H1 (cell line): Measurements from ENCODE around the gene SYMPK. TPM values are rescaled to one million over a fixed set of nuclear protein-coding genes. Genes with fewer than 3 reads are reported as not detected.
A peak's percentile ranks its signal among the peaks of the same experiment; 100 is the strongest.

Experiments
- CTCF ChIA-PET: fragments of 300-600 bp; sonication (Branson Sonifier 250); formaldehyde crosslinking; loops from one replicate; lab custom pipeline; 2021; ENCODE audit not compliant: partially characterized antibody; lab: Charles Lee
- POLR2A ChIA-PET: fragments of 300-600 bp; sonication (Branson Sonifier 250); formaldehyde crosslinking; loops from one replicate; lab custom pipeline; 2021; ENCODE audit warnings: inconsistent platforms; ENCODE audit not compliant: partially characterized antibody; lab: Charles Lee
- DNase-seq, 2 experiments: peaks; one replicate each; pipeline versions ENCODE4 v3.0.0 to v3.0.0-alpha.2; 2010 to 2022; ENCODE audit warnings: low spot score in 2 of 2, low read depth in 1 of 2, mixed read lengths in 1 of 2
- FAIRE-seq: peaks from 2 replicates; lab custom pipeline; 2011; peaks lifted over from hg19 to GRCh38; lab: Jason Lieb, UNC
- H2AFZ ChIP-seq: 2 replicates; pipeline ENCODE4 v1.8.1; 2012; ENCODE audit warnings: low read length, inconsistent platforms
- H2AK5ac ChIP-seq: 2 replicates; pipeline ENCODE4 v1.6.1; 2013; ENCODE audit warnings: low read depth, low read length
- H2BK120ac ChIP-seq: replicated peaks from 2 replicates; pipeline ENCODE3; 2013; ENCODE audit warnings: low read depth, low read length, inconsistent platforms
- H2BK12ac ChIP-seq: 2 replicates; pipeline ENCODE4 v1.6.1; 2013; ENCODE audit warnings: low read depth, low read length
- H2BK15ac ChIP-seq: 2 replicates; pipeline ENCODE4 v1.6.1; 2013; ENCODE audit warnings: low read length
- H2BK20ac ChIP-seq: 2 replicates; pipeline ENCODE4 v1.6.1; 2013; ENCODE audit warnings: low read length
- H2BK5ac ChIP-seq: 2 replicates; pipeline ENCODE4 v1.6.1; 2013; ENCODE audit warnings: low read depth, low read length
- H3K14ac ChIP-seq: 2 replicates; pipeline ENCODE4 v1.6.1; 2013; ENCODE audit warnings: inconsistent platforms; ENCODE audit not compliant: insufficient read length
- H3K18ac ChIP-seq: 2 replicates; pipeline ENCODE4 v1.6.1; 2013; ENCODE audit warnings: low read length; ENCODE audit errors: extremely low read depth
- H3K23ac ChIP-seq: 2 replicates; pipeline ENCODE4 v1.6.1; 2013; ENCODE audit warnings: inconsistent platforms; ENCODE audit not compliant: insufficient read length
- H3K23me2 ChIP-seq: 2 replicates; pipeline ENCODE4 v1.6.1; 2013; ENCODE audit warnings: low read depth, low read length
- H3K27ac ChIP-seq: 2 replicates; pipeline ENCODE4 v1.6.1; 2011; ENCODE audit warnings: low read depth, low read length, inconsistent platforms
- H3K27me3 ChIP-seq, 4 experiments: replicated peaks in 1 of 4; 1 replicate in 1 of 4; 2 replicates in 3 of 4; pipeline versions ENCODE4 v1.6.1 to v1.8.1; 2011 to 2013; ENCODE audit warnings: low read length in 3 of 4, mild to moderate bottlenecking in 3 of 4, inconsistent platforms in 2 of 4, mixed read lengths in 2 of 4, moderate library complexity in 1 of 4; ENCODE audit not compliant: control insufficient read depth in 3 of 4, insufficient read depth in 3 of 4; ENCODE audit errors: extremely low read depth in 1 of 4
- H3K36me3 ChIP-seq, 4 experiments: 2 replicates each; pipeline versions ENCODE4 v1.6.1 to v1.8.1; 2011 to 2013; ENCODE audit warnings: mild to moderate bottlenecking in 4 of 4, low read length in 3 of 4, moderate library complexity in 2 of 4, control low read depth in 1 of 4, inconsistent platforms in 1 of 4; ENCODE audit not compliant: insufficient read depth in 4 of 4, control insufficient read depth in 2 of 4
- H3K4ac ChIP-seq: replicated peaks from 2 replicates; pipeline ENCODE3; 2013; ENCODE audit warnings: low read length, low read depth, mixed read lengths, inconsistent platforms; ENCODE audit not compliant: insufficient read length
- H3K4me1 ChIP-seq, 4 experiments: replicated peaks in 1 of 4; 1 replicate in 1 of 4; 2 replicates in 3 of 4; pipeline versions ENCODE4 v1.6.1 to v1.8.1; 2011 to 2013; ENCODE audit warnings: low read length in 3 of 4, inconsistent platforms in 2 of 4, mixed read lengths in 1 of 4; ENCODE audit not compliant: insufficient read depth in 4 of 4, control insufficient read depth in 3 of 4
- H3K4me2 ChIP-seq, 2 experiments: 2 replicates each; pipeline versions ENCODE4 v1.6.1 to v1.8.1; 2011 to 2013; ENCODE audit warnings: low read depth in 2 of 2, low read length in 2 of 2, control low read depth in 1 of 2, inconsistent platforms in 1 of 2, mild to moderate bottlenecking in 1 of 2; ENCODE audit not compliant: insufficient read depth in 1 of 2
- H3K4me3 ChIP-seq, 4 experiments: fragments of 200-600, 300-600 bp in 1 of 4; sonication (generic), shearing (Covaris generic), sonication (Bioruptor Twin) in 1 of 4; 2 replicates each; pipeline versions ENCODE4 v1.5.1 to v1.8.1; 2011 to 2016; ENCODE audit warnings: low read length in 4 of 4, low read depth in 3 of 4, control low read depth in 2 of 4, inconsistent platforms in 2 of 4, mild to moderate bottlenecking in 2 of 4, mixed read lengths in 1 of 4, moderate library complexity in 1 of 4; ENCODE audit not compliant: insufficient read depth in 2 of 4; ENCODE audit errors: extremely low read depth in 1 of 4
- H3K56ac ChIP-seq: replicated peaks from 2 replicates; pipeline ENCODE3; 2013; ENCODE audit warnings: low read depth, mild to moderate bottlenecking, mixed read lengths, low read length, inconsistent platforms; ENCODE audit not compliant: insufficient read length
- H3K79me1 ChIP-seq: 2 replicates; pipeline ENCODE4 v1.6.1; 2013; ENCODE audit warnings: low read depth, low read length, control low read depth
- H3K79me2 ChIP-seq, 2 experiments: 2 replicates each; pipeline versions ENCODE4 v1.6.1 to v1.8.1; 2012 to 2013; ENCODE audit warnings: low read length in 2 of 2, mild to moderate bottlenecking in 2 of 2, inconsistent platforms in 1 of 2; ENCODE audit not compliant: insufficient read depth in 2 of 2, control insufficient read depth in 1 of 2
- H3K9ac ChIP-seq, 4 experiments: replicated peaks in 1 of 4; 1 replicate in 1 of 4; 2 replicates in 3 of 4; pipeline versions ENCODE4 v1.6.1 to v1.8.1; 2011 to 2013; ENCODE audit warnings: low read depth in 3 of 4, low read length in 3 of 4, control low read depth in 2 of 4, mild to moderate bottlenecking in 2 of 4, moderate library complexity in 2 of 4, inconsistent platforms in 1 of 4; ENCODE audit errors: extremely low read depth in 1 of 4
- H3K9me3 ChIP-seq, 2 experiments: 2 replicates each; pipeline versions ENCODE4 v1.6.1 to v1.8.1; 2012 to 2013; ENCODE audit warnings: mild to moderate bottlenecking in 2 of 2, moderate library complexity in 2 of 2, control low read depth in 1 of 2, inconsistent platforms in 1 of 2, low read depth in 1 of 2, low read length in 1 of 2, mixed read lengths in 1 of 2; ENCODE audit not compliant: insufficient read depth in 2 of 2
- H4K20me1 ChIP-seq, 2 experiments: replicated peaks in 1 of 2; 2 replicates each; pipeline versions ENCODE3 to v1.8.1; 2011 to 2013; ENCODE audit warnings: inconsistent platforms in 2 of 2, low read length in 2 of 2, mild to moderate bottlenecking in 1 of 2; ENCODE audit not compliant: insufficient read depth in 2 of 2, control insufficient read depth in 1 of 2
- H4K5ac ChIP-seq: 2 replicates; pipeline ENCODE4 v1.6.1; 2013; ENCODE audit warnings: low read length, low read depth, mixed read lengths, inconsistent platforms; ENCODE audit not compliant: insufficient read length
- H4K8ac ChIP-seq: 2 replicates; pipeline ENCODE4 v1.8.0; 2013; ENCODE audit warnings: mild to moderate bottlenecking, moderate library complexity, low read length, inconsistent platforms; ENCODE audit not compliant: insufficient read depth; ENCODE audit errors: extremely low read depth
- H4K91ac ChIP-seq: replicated peaks from 2 replicates; pipeline ENCODE3; 2013; ENCODE audit warnings: low read length, mixed read lengths, inconsistent platforms; ENCODE audit not compliant: insufficient read length
- ATF2 ChIP-seq: IDR thresholded peaks from 2 replicates; pipeline ENCODE4 v1.6.1; 2012; ENCODE audit warnings: low read length, inconsistent platforms
- SP2 ChIP-seq: IDR thresholded peaks from 2 replicates; pipeline ENCODE4 v1.6.1; 2012; ENCODE audit warnings: mild to moderate bottlenecking, low read length, inconsistent platforms
- TEAD4 ChIP-seq: IDR thresholded peaks from 2 replicates; pipeline ENCODE4 v1.6.1; 2012; ENCODE audit warnings: low read depth, low read length, inconsistent platforms, mixed read lengths
- USF2 ChIP-seq: IDR thresholded peaks from 2 replicates; pipeline ENCODE4 v1.6.1; 2011; ENCODE audit warnings: low read length, improper control_type of control experiment
- WGBS, 2 experiments: shearing (Covaris generic) in 1 of 2; methylation state at CpG; one replicate each; pipeline versions ENCODE4 v1.1.6 to v1.1.7; 2013 to 2015; ENCODE audit warnings: low lambda C conversion rate in 2 of 2, mixed read lengths in 2 of 2, inconsistent platforms in 1 of 2, low coverage in 1 of 2, missing lambda C conversion rate in 1 of 2; ENCODE audit not compliant: insufficient replicate concordance in 2 of 2, insufficient coverage in 1 of 2, insufficient read length in 1 of 2; ENCODE audit errors: extremely low coverage in 1 of 2, missing lambda C conversion rate in 1 of 2; 5-methylcytosine and 5-hydroxymethylcytosine counted together
- polyA plus RNA-seq, 7 experiments: library from polyadenylated mRNA; depleted of rRNA in 3 of 7; stranded (reverse) in 5 of 7; unstranded in 2 of 7; fragments of >200 nt in 5 of 7; fragments of 200-250 nt in 2 of 7; gene quantifications; 1 replicate in 5 of 7; 2 replicates in 1 of 7; 4 replicates in 1 of 7; pipeline versions ENCODE4 v1.2.1 to v1.2.3, GENCODE V29; 2011 to 2013; ENCODE audit warnings: missing spikeins in 2 of 7, mixed read lengths in 2 of 7
- total RNA-seq: library from RNA; stranded (reverse); fragmentation: NEBNext Ultra II Directional; extraction: Animal tissue kit (Norgen Biotek cat#: 25700); gene quantifications from 2 replicates; pipeline ENCODE4 v1.2.1, GENCODE V29; 2021

The SYMPK gene
- total and polyA plus RNA-seq, 2 of the 8 experiments (the other 6 are each of a cell fraction or from before 2014, with no cell fraction given): 93.6 to 99.5 TPM

GRCh38 chr19:45823182-45823581 is 39.8 kb downstream of the SYMPK start:
- DNase-seq (no peak), FAIRE-seq (no peak)
- ChIA-PET POLR2A (interaction anchor here (0.7 to 3.0 kb wide), 6 partner anchors 16 to 63 kb away, joined by 3 to 10 read pairs (median 3); partner anchors contain the start of gene SYMPK), CTCF (interaction anchor here (0.8 to 2.3 kb wide), 6 partner anchors 9 to 113 kb away, joined by 3 to 9 read pairs (median 4); partner anchors contain the start of gene RSPH6A)
- Histone ChIP-seq H2BK15ac (no peak overlapping the region), H3K27me3 (no peaks in the 10 kb centered on the region), H2BK12ac (no peak overlapping the region), H3K4me3 (no peak overlapping the region), H3K14ac (no peak overlapping the region), H3K79me1 (no peaks in the 10 kb centered on the region; the same call in 1 of the 2 replicates), H2AK5ac (no peak overlapping the region), H3K23me2 (no peaks in the 10 kb centered on the region), H2BK120ac (no peak overlapping the region), H4K91ac (no peak overlapping the region), H3K4ac (no peak overlapping the region), H3K56ac (no peak overlapping the region), H3K18ac (no peak overlapping the region), H4K5ac (no peak overlapping the region), H3K27ac (no peak overlapping the region), H3K4me1 (peaks cover 0 to 5% (median 3%) of the 10 kb centered on the region in 4 experiments; a peak in 3 of 7 replicates), H3K23ac (no peak overlapping the region), H2AFZ (no peak overlapping the region), H3K9ac (0 out of 7 replicates have a peak overlapping the region, but pooled peaks of 1 of the 4 experiments have one; percentile 3), H2BK20ac (no peak overlapping the region), H3K79me2 (no peaks in the 10 kb centered on the region), H2BK5ac (no peak overlapping the region), H4K20me1 (peaks cover 5 to 12% of the 10 kb centered on the region in 2 experiments), H3K9me3 (no peaks in the 10 kb centered on the region), H3K36me3 (peaks cover 32 to 55% (median 51%) of the 10 kb centered on the region in 4 experiments), H3K4me2 (no peak overlapping the region), H4K8ac (no peak overlapping the region; the same call in 1 of the 2 replicates)
- WGBS, 2 experiments: 94% methylated on average over 12 of the region's 12 CpGs; no CpG with 5 or more reads in 1 of the 2 experiments
- TF ChIP-seq TEAD4 (no peak), USF2 (no peak), SP2 (no peak), ATF2 (no peak)
